Measurements from ENCODE around the gene PEX12.
"Not testable (repeated sequence)": the region's sequence is repeated elsewhere in the genome, so short reads cannot be mapped to it uniquely, and the experiment has no call there.

The PEX12 gene

GRCh38 chr17:35578197-35578928 lies at the start of gene PEX12:
Gene PEX12 (minus strand): TSS chr17:35578571. CDS start chr17:35578021, 550 bp downstream.
- ATAC-seq: peak; percentile 98

GRCh38 chr17:35627417-35627816 lies 49.0 kb upstream of the PEX12 start:
- ATAC-seq: no peak

- ATAC-seq: no peak
These were observed 43.4 kb upstream of the PEX12 start for GRCh38 chr17:35621768-35622167.

GRCh38 chr17:35618628-35619027 lies 40.3 kb upstream of the PEX12 start:
- ATAC-seq: no peak

- ATAC-seq: no peak
These were observed 39.1 kb upstream of the PEX12 start for GRCh38 chr17:35617505-35617904.

- ATAC-seq: no peak
These were observed 38.2 kb upstream of the PEX12 start for GRCh38 chr17:35616536-35616935.

- no peak for ATAC-seq
These were observed 36.4 kb upstream of the PEX12 start for GRCh38 chr17:35614810-35615209.

GRCh38 chr17:35612924-35613521 lies 34.7 kb upstream of the PEX12 start:
- ATAC-seq: no peak

- ATAC-seq: not testable (repeated sequence)
These were observed 32.4 kb upstream of the PEX12 start for GRCh38 chr17:35610746-35611145.

GRCh38 chr17:35609831-35610230 lies 31.5 kb upstream of the PEX12 start:
- ATAC-seq: no peak

GRCh38 chr17:35607239-35607847 lies 29.0 kb upstream of the PEX12 start:
- ATAC-seq: no peak

- ATAC-seq: no peak
These were observed 27.3 kb upstream of the PEX12 start for GRCh38 chr17:35605678-35606077.

- ATAC-seq: no peak
These were observed 25.3 kb upstream of the PEX12 start for GRCh38 chr17:35603674-35604073.

- ATAC-seq: no peak
These were observed 19.2 kb upstream of the PEX12 start for GRCh38 chr17:35597604-35598003.

GRCh38 chr17:35596530-35597233 lies 18.3 kb upstream of the PEX12 start:
- ATAC-seq: no peak

GRCh38 chr17:35596072-35596471 lies 17.7 kb upstream of the PEX12 start:
- ATAC-seq: no peak

- peak; percentile 30 to 46 for ATAC-seq
These were observed 10.0 kb upstream of the PEX12 start for GRCh38 chr17:35588196-35588920.

GRCh38 chr17:35587074-35587961 lies 8.9 kb upstream of the PEX12 start, which contains the start of gene AP2B1:
Gene AP2B1 (plus strand): TSS chr17:35587322. CDS start chr17:35594031, 6,709 bp downstream.
- ATAC-seq: peak; percentile 97 to 98

GRCh38 chr17:35586569-35587073 lies 8.2 kb upstream of the PEX12 start:
- ATAC-seq: no peak

- ATAC-seq: no peak
These were observed 5.7 kb upstream of the PEX12 start for GRCh38 chr17:35584061-35584460.

GRCh38 chr17:35578929-35579432 lies 610 bp upstream of the PEX12 start:
- no peak for ATAC-seq
